ENCODE data around the gene PRPF38B.

DNA sequence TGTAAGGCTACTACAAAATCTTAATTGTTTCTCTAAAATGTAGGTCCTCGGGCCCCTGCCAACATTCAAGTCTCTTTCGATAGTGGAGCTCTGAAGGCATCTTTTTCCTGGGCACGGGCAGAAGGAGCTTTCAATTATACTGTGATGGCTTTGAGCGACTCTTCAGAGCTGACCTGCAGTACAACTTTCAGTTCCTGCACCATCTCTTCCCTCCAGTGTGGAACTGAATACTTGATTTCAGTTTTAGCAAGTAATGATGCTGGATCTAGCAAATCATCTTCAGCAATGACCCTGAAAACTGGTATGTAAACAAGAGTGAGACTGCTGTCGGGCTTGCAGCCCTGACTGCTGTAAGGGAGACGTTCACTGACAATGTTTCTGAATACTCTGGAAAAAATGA is 30.2 kb downstream of the PRPF38B start:
- TF ChIP-seq RNF2 (IDR thresholded peaks at IDR 0.05; ENCODE audit: borderline replicate concordance, low read depth, low read length, missing control alignments, poor library complexity, severe bottlenecking) (no peak), KDM1A (IDR thresholded peaks at IDR 0.05; ENCODE audit: borderline replicate concordance, low read length) (no peak), EZH2 (IDR thresholded peaks at IDR 0.05; ENCODE audit: low read depth, low read length, severe bottlenecking) (no peak), SP1 (IDR thresholded peaks at IDR 0.05; ENCODE audit: low read depth, low read length) (no peak)
- TF ChIP-seq, protein P1, sequence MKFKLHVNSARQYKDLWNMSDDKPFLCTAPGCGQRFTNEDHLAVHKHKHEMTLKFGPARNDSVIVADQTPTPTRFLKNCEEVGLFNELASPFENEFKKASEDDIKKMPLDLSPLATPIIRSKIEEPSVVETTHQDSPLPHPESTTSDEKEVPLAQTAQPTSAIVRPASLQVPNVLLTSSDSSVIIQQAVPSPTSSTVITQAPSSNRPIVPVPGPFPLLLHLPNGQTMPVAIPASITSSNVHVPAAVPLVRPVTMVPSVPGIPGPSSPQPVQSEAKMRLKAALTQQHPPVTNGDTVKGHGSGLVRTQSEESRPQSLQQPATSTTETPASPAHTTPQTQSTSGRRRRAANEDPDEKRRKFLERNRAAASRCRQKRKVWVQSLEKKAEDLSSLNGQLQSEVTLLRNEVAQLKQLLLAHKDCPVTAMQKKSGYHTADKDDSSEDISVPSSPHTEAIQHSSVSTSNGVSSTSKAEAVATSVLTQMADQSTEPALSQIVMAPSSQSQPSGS (IDR thresholded peaks at IDR 0.05; ENCODE audit: low read length): no peak
- TF ChIP-seq, protein P2, sequence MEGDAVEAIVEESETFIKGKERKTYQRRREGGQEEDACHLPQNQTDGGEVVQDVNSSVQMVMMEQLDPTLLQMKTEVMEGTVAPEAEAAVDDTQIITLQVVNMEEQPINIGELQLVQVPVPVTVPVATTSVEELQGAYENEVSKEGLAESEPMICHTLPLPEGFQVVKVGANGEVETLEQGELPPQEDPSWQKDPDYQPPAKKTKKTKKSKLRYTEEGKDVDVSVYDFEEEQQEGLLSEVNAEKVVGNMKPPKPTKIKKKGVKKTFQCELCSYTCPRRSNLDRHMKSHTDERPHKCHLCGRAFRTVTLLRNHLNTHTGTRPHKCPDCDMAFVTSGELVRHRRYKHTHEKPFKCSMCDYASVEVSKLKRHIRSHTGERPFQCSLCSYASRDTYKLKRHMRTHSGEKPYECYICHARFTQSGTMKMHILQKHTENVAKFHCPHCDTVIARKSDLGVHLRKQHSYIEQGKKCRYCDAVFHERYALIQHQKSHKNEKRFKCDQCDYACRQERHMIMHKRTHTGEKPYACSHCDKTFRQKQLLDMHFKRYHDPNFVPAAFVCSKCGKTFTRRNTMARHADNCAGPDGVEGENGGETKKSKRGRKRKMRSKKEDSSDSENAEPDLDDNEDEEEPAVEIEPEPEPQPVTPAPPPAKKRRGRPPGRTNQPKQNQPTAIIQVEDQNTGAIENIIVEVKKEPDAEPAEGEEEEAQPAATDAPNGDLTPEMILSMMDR (IDR thresholded peaks at IDR 0.05; ENCODE audit: control extremely low read depth in 1 of 3, insufficient read depth in 1 of 3, low read depth in 1 of 3, low read length in 3 of 3): no peak

Measured in H1 (cell line).